Hematopoietic multipotent progenitor cell treated with erythropoietin and hydrocortisone succinate and interleukin-3 and kit ligand, for 8 days (in vitro differentiated cells): ENCODE measurements around the gene IMMP2L.

Source experiments
- DNase-seq: peaks from one replicate; pipeline ENCODE4 v3.0.0-alpha.2; 2015

The IMMP2L gene

DNA sequence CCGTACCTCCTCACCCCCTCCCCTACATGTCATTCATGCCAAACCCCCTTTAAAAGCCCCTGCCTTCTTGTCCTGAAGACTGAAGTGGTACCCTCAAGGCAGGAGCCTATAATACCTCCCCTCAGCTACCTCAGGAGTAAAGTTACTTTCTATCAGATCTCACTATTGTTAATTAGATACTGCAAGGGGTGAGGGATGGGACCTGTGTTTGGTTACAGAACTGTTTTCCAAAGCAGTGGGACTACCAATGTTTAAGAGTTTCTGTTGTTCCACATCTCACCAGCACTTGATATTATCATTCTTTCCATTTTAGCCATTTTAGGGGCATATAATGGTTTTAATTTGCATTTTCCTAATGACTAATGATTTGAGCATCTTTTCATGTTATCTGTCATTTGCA, 668.2 kb downstream of the IMMP2L start:
- no peak for DNase-seq

DNA sequence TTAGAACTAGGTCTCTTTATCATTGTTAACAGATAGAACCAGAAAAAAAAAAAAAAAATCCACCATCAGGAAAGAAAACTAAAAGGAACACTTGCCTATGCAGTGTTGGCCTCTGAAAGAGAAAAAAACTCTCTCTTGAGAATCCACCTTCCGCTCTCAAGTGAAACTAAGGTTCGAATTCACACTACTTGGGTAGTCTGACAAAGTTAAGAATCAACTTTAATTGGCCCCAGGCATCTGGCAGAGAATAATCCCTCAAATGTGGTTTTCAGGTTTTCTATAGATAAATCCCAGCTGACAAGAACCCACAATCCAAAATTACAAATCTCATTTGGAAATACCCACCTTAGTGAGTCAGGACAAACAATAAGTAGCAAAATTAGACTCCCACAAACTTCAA, 671.1 kb downstream of the IMMP2L start:
- no peak for DNase-seq

DNA sequence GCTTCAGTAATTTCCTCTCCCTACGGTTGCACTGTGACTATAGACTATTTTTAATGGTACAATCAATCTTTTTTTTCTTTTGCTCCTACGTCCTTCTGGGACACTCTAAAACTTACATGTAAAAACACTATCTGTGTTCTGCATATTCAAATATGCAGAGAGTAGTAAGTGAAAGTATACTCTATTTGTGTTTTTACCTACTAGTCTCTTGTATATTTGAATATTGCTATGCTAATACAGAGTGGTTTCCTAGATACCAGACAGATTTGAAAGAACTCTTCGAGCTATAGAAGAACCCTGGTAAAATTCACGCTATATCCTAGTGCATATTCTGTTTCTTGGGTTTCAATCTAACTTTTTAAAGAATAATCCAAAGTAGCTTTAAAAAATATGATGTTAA, 672.2 kb downstream of the IMMP2L start:
- no peak for DNase-seq

DNA sequence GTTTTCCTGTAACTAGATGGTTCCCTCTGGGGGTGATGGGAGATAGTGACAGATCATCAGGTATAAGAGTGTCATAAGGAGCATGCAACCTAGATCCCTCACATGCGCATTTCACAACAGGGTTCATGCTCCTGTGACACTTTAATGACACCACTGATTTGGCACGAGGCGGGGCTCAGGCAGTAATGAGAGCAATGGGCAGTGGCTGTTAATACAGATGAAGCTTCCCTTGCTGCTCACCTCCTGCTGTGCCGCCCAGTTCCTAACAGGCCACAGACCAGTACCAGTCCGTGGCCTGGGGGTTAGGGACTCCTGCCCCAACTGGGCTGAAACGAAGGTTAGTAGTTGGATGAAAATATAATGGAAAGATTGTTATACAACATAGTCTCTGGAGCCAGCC, 673.0 kb downstream of the IMMP2L start:
- DNase-seq: no peak

DNA sequence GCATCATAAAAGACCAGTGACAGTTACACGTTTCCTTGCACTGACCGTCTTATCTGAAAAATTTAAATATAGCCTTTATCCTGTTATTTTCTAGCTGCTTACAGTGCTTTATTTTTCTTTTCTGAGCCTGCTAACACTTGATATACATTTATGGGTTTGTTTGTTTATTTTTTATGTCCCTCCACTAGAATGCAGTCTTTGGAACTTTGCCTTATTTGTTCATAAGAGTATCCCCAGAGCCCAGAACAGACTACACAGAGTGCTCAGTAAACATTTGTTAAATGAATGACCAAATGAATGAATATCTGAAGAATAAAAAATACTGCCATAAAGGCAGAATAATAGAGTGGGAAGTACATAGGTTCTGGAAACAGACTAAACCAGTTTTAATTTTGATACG, 673.7 kb downstream of the IMMP2L start:
- DNase-seq: no peak

DNA sequence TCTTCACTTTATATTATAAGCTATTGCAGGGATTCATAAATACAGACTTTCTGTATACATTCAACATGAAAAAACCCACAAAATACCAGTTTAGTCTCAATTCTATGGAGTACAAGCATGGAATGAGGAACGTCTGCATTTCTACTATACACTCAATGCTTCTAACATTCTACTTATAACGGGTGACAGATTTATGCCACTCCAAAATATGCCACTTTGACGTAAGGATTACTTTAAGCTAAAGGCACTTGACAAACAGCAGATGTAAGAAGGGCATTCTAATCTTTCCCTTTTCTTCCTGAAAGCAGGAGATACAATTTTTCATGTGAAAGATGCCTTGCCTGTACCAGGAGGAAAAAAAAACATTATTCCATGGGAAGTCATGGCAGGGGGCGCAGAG, 676.8 kb downstream of the IMMP2L start:
- no peak for DNase-seq

DNA sequence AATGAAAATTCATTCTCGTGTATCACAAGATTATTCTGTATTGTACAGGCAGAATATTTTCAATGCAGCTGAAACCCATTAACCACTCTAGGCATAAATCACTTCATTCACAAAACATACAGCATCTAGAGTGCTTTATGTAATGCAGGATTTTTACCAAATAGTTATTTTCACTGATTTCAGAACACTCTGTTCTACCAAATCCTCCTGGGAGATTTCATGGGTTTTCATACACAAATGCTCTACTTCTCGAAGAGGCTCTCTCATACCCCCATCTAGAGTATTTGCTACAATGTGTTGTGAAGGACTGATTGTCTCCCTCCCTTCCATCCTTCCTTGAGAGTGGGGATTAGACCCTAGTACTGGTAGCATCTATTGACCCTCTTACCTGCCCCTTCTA, 680.6 kb downstream of the IMMP2L start:
- DNase-seq: no peak

DNA sequence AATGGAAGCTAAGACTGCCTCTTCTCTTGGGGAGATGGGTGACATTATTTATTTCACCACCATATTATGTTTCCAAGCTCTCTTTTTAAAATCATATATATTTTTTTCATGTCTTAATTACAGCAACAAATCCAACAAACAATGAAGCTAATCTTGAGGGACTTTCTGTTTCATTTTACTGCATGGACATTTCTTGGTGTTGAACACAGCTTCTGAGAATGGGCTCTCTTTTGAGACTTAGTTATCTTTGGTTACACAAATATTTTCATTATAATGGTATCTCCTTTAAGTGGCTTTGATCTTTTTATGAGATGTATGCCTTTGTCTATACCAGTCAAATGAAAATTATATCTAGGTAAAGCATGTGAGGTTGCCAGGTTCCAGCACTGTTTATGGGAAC, 681.3 kb downstream of the IMMP2L start:
- DNase-seq: no peak

DNA sequence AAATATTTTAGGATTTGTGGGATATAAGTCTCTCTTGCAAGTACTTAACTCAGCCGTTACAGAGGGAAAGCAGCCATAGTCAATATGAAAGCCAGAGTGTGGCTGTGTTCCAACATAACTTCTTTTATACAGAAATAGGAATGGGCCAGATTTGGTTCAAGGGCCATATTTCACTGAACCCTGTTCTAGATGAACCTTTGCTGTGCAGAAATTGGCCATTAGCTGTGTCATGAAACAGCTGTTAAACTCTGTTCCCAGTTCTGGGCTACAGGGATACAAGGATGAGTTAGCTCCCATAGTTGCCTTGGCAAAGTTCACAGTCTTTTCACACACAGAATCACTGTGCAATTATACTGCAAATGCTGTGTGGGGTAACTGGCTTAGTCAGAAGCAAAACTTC, 685.3 kb downstream of the IMMP2L start:
- no peak for DNase-seq

DNA sequence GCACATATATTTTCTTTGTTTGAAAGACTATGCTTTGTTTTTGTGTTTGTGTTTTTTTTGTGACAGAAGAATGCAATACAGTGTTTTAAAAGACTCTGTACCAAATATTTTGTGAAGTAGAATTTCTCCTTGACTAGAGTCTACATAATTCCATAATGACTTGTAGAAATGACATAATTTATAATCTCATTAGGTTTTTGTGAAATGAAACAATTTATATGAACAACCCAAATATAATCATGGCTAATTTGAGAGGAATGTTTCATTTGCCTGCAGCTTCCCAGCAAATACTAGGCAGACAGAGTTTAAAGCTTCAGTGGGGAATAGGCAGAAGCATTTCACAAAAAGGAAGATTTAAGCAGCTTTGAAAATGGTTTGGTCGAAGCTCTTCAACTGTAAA, 686.9 kb downstream of the IMMP2L start:
- no peak for DNase-seq

DNA sequence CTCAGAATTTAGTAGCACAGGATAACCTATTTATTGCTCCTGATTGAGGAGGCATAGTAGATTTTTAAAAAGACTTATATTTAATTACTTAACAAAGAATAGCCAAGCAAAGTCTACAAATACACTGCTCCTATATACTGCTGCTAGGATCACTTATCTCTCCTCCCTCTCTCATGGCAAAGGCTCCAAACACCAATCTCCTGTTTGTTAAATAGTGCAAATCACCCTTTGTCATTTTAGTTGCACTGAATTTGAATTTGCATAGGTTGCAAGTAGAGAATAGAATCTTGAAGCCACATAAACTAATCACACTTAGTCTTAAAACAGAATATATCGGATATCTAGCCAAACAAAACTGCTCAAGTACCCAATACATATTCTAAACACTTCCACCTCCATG, 690.4 kb downstream of the IMMP2L start:
- DNase-seq: no peak

DNA sequence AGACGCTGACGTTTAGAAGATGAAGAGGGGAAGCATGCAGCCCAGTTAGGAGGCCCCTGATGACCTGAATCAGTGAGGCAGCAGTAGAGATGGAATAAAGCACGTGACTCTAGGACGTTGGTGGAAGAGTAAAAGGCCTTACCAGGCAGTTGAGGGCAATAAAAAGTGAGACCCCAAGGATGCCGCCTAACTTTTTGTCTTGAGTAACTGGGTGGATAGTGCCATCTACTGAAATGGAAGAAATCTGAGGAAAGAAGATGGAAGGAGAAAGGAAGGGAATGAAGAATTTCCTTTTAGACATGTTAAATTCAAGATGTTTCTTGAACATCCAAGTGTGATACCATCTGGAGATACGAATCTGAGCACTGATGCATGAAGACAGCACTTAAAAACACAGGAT, 691.4 kb downstream of the IMMP2L start:
- DNase-seq: no peak

DNA sequence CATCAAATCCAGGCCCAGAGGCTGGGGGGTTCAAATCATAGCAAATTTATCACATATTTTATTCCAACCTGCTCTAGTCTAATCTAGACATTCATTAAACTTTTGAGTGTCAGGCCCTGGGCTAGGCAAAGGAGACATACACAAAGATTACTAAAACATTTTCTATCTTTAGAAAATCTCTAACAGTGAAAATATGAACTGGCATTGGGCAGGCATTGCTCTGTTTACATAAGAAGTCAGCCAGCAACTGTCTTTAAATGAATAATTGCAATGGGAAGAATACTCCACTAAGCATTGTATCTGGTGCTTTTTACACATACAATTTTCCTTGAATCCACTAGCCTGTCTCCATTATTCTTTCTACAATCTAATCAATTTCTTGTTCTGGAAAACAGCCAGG, 693.8 kb downstream of the IMMP2L start:
- no peak for DNase-seq

DNA sequence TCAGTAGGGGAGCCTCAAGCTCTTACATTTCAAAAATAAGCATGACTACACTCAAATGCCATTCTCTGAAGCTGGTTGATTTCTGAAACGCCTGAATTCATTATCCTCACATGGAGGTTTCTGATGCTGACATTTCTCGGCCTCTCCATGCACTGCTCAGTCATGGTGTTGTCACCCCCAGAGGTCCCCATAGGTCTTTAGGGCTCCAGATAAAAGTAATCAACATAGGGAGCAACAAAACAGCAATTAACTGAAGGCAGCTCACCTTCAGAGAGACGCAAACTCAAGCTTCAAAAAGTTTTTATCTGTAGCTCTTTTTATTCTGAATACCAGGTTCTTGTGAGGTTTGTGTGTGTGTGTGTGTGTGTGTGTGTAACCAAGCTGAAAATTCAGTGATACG, 694.5 kb downstream of the IMMP2L start:
- DNase-seq: no peak

DNA sequence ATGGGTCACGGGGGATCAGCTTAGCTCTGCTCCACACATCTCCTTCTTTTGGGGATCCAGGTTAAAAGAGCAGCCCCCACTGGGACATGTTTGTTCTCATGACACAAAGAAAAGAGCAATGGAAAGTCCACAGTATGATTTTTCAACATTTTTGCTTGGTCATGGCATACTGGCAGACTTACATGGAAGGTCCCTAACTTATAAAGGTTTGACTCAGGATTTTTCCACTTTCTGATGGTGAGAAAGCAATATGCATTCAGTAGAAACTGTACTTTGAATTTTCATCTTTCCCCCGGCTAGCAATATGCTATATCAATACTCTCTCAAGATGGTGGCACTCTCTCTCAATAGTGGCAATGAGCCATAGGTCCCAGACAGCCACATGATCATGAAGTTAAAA, 699.0 kb downstream of the IMMP2L start:
- no peak for DNase-seq

DNA sequence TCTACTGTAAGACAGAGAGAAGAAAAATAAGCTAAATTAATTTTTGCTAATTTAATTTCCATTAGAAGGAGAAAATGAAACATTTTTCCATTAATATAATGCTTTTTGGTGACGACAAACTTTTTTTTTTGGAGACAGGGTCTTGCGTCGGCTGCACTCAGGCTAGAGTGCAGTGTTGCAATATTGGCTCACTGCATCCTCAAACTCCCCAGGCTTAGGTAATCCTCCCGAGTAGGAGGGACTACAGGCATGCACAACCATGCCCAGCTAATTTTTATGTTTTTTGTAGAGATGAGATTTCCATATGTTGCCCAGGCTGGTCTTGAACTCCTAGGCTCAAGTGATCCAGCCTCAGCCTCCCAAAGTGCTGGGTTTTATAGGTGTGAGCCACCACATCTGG, 701.1 kb downstream of the IMMP2L start:
- no peak for DNase-seq

DNA sequence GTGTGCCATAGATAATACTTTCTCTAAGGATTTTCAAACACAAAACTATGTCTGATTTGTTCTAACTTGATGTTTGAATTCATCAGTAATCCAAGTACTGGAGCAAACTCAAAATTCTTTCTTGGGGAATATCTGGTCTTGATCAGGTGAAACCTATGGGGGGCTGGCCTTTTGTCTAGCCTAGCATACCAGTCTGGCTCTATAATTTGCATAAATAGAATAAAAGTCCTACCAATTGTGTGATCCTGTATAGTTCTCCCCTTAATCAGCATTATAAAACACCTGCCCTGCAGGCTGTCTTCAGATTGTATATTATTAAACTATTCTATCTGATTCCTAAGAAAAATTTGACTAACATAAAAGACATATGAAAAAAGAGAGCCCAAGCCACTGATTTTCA, 705.2 kb downstream of the IMMP2L start:
- DNase-seq: no peak

DNA sequence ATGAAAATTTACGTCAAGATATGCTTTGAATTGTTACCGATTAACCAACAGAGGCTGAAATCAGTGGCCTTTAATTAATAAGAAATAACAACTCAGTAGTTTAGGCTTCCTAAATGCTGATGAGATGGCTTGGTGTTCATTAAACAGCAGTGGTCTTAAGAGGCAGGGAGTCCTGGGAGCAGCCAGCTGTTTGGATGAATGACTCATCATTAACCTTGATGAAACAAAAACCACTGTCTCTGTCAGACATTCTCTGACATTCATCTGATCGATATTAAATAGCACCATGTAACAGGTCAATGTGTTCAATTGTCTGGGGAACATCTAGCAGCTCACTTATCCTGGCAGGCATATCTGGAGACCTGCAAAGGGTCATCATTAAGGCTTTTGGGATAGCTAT, 705.6 kb downstream of the IMMP2L start:
- no peak for DNase-seq

DNA sequence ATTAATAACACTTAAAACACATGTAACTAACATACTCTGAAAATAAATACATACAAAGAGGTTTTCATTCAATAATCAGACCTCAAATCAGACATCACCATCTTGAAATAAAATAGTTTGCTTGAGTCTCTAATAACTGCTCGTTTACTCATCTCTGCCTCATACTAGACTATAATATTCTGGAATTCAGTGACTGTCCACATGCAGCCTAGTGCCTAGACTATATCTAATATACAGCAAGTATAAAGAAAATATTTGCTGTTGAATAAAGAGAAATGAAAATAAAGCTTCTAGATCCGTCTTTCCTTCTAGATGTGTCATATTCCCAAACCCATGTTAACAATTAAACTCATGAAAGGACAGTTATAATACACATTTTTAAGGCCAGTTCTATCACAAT, 707.6 kb downstream of the IMMP2L start:
- DNase-seq: no peak

DNA sequence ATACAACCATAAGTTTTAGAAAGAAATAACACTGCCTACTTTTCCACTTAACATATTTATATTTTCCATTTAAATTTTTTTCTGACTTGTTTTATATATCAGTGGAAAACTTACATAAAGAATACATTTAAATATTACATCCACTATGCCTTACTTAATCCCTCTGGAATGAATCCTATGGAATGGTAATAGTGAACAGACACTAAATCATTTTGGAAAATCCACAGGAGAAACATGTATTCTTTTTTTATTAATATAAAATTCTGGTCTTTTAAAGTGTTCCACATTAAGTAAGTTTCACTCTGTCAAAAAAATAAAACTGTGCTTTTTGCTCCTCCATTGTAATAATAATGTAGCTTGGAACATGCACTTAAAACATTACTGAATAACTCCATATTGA, 708.1 kb downstream of the IMMP2L start:
- no peak for DNase-seq

DNA sequence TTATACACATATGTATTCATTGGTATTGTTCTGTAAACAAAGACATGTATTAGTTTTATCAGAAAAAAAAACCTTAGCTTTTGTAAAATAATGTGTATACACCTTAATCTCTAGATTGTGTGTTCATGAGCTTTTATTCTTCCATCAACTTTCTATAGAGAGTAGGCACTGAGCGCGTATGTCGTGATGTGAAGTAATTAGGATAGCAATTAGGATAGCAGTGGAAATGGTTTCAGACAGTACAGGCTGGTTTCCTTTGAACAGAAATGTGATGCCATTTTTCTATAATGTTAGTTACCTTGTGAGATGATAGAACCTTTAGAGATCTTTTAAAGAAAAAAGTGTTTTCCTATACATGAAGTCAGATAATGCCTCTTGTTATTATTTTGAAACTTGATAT, 709.0 kb downstream of the IMMP2L start:
- no peak for DNase-seq

DNA sequence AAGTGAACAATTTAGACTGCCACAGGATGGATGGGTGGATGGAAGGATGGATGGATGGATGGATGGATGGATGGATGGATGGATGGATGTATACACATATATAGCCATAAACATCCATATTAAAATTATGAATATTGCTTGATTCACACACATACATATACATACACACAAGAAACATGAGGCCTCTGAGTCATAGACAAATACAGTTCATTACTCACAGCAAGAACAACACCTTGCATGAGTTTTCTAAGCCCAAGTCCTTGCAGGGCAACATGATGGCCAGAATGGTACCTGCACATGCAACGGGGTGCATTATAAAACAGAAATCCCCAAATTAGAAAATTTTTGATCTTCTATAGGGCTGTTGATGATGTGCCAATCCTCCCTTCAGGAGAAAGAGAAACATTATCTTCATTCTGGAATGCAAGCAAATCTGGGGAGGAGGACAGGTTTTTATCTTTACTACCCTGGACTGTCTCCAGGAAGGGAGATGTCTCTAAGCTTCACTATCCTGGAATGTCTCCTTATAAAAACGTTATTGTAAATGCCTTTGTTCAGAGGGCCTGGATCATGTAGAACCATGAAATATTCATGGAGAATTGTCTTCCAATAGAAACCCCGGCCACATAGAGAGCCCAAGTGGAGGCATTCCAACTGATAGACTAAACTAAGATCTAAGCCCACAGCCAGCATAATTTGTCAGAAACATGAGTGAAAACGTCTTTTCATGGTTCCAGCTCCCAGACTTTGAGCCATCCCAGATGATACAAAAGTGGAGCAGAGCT, 709.9 kb downstream of the IMMP2L start:
- no peak for DNase-seq

DNA sequence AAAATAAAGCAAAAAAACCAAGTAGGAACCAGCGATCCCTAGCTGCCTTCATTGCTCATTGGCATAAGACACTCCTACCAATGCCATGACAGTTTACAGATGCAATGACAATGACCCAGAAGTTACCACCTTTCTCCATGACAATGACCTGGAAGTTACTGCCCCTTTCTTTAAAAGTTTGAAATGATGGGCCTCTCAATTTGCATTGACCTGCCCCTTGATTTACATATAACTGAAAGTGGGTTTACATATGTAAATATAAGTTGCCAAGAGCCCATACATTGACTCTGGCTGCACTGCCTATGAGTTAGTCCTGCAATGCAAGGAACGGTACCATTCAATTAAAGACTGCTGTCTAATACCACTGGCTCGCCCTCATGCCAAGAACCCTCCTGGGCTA, 712.1 kb downstream of the IMMP2L start:
- DNase-seq: no peak

DNA sequence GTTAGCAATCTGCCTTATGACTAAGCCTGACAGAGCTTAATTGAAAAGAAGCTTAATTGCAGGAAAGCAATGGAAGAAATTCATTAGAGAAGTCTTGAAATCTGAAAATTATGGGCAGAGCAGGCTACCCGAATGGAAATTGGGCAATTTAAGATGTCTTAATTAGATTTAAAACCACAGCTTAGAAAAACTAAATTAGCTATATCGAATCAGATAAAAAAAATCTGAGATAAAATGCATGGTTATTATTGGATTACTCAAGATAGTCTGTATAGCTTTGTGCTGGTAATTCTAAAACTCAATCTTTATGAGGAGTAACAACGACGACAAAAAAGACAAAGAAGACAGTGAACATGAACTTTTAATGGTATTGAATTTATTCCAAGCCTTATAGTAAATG, 719.5 kb downstream of the IMMP2L start:
- no peak for DNase-seq

DNA sequence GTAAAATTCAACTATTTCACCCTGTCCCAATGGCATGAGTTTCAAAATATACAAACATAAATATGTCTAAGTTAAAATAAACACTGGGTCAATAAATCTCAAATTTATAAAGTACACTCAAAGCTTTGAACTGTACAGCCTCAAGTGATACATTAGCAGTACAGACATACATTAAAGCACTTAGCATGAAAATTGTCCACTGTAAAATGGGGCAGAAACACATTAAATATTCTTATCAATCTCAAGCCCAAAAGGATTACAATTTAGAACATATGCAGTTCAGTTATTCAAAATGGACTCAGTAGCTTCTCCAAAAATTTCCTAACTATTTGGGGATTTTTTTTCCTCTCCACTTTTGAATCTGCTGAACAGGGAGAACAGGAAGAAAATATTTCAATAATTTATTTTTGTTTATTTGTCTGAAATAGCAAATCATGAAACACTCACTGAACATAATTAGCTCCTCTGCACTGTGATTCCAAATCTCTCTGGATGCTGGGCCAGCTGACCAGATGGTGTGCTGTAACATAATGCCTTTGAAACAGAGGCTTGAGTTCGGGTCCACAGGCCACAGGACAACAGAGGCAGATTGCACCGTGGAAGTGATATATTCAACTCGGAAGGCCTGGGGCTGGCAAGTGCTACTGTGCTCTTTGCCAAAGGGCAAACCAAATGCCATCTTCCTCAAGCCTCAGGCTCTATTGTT, 720.3 kb downstream of the IMMP2L start:
- DNase-seq: no peak
